ENCODE results near the gene AGBL5.
A peak's percentile ranks its signal among the peaks of the same experiment; 100 is the strongest.

AGBL5 gene

DNA sequence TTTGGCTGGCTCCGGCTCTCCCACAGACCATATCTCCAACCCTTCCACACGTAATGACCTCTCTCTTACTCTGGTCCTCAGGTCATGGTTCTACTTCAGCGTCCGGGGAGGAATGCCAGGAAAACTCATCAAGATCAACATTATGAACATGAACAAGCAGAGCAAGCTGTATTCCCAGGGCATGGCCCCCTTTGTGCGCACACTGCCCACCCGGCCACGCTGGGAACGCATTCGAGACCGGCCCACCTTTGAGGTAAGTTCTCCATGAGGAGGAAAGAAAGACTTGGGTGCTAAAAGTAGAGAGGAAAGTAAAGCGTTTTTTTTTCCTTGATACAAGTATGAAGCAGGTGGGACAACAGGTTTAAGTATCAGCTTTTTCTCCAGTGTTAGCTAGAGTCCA is 1.9 kb downstream of the AGBL5 start:
- no peak for DNase-seq

DNA sequence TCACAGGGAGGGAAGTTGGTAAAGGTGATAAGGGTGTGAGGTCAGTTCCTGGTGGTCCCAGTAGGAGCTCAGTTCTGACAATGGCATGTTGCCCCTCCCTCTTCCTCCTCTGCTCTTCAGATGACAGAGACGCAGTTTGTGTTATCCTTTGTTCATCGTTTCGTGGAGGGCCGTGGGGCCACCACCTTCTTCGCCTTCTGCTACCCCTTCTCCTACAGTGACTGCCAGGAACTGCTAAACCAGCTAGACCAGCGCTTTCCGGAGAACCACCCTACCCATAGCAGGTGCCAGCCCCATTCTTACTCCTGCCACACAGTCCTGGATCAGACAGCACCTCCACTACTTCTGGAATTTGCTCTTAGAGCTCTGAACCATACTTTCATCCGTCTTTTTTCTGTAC is 2.3 kb downstream of the AGBL5 start:
- no peak for DNase-seq

DNA sequence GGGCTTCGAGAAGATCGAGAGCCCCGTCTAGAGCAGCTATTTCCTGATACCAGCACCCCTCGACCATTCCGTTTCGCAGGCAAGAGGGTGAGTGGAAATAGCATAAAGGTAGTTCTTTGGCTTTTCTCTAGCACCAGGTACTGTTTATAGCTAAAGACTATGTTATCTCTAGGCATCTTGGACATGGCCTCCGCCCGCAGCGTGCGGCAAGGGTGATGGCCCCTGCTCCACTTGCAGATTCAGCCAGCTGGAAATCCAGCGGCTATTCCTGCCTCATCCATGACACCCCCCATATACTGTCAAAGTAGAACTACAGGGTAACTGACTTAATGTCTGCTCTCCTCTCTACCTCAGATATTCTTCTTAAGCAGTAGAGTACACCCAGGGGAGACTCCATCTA is 3.3 kb downstream of the AGBL5 start:
- DNase-seq = no peak

- no peak for DNase-seq
Observed at GRCh38 chr2:27057184-27057583, 5.7 kb downstream of the AGBL5 start.

- no peak for DNase-seq
Observed at GRCh38 chr2:27058210-27058609, 6.7 kb downstream of the AGBL5 start.

GRCh38 chr2:27059141-27059820 is 7.8 kb downstream of the AGBL5 start:
- no peak for DNase-seq

GRCh38 chr2:27060323-27060722 is 8.9 kb downstream of the AGBL5 start:
- no peak for DNase-seq

GRCh38 chr2:27065128-27065527 is 13.7 kb downstream of the AGBL5 start:
- no peak for DNase-seq

- DNase-seq = no peak
Observed at GRCh38 chr2:27067385-27067784, 15.9 kb downstream of the AGBL5 start.

DNA sequence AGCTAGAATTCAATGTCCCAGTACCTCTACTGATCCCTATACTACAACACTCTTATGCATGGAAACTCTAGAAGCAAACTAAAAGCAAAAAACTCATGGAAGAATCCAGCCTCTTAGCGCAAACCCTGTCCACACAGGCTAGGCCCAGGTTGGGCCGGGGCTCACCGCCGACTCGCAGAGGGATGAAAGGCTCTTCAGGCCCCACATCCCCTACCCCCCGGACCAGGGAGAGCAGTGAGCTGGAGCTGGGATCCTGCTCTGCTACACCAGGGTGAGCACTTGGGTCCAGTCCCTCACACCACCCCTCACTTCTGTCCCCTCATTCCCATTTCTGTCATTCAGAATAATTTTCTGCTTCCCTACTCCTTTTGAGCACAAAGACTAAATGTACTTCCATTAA is 18.0 kb downstream of the AGBL5 start:
- no peak for DNase-seq

- no peak for DNase-seq
Observed at GRCh38 chr2:27069961-27070618, 18.6 kb downstream of the AGBL5 start.

- no peak for DNase-seq
Observed at GRCh38 chr2:27070653-27071276, 19.3 kb downstream of the AGBL5 start.

GRCh38 chr2:27071277-27071989 is 20.0 kb downstream of the AGBL5 start, which contains the start of gene OST4:
OST4 (minus strand) TSS chr2:27071654.
- peak; percentile 86 for DNase-seq

- no peak for DNase-seq
Observed at GRCh38 chr2:27071990-27072830, 20.7 kb downstream of the AGBL5 start.

- no peak for DNase-seq
Observed at GRCh38 chr2:27072920-27073319, 21.5 kb downstream of the AGBL5 start.

- DNase-seq = peak; percentile 10
Observed at GRCh38 chr2:27073782-27074181, 22.3 kb downstream of the AGBL5 start.

GRCh38 chr2:27074738-27075565 is 23.5 kb downstream of the AGBL5 start:
- DNase-seq = peak; percentile 77

DNA sequence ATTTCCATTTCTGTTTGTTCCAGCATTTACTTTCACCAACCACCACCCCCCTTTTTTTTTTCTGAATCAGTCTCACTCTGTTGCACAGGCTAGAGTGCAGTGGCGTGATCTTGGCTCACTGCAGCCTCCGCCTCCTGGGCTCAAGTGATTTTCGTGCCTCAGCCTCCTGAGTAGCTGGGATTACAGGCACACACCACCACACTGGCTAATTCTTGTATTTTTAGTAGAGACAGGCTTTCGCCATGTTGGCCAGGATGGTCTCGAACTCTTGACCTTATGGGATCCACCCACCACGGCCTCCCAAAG is 24.1 kb downstream of the AGBL5 start:
- peak; percentile 46 for DNase-seq

- DNase-seq = no peak
Observed at GRCh38 chr2:27076323-27076722, 24.9 kb downstream of the AGBL5 start.

- DNase-seq = no peak
Observed at GRCh38 chr2:27077231-27077630, 25.8 kb downstream of the AGBL5 start.

GRCh38 chr2:27078267-27079194 is 27.1 kb downstream of the AGBL5 start, which contains the start of gene EMILIN1:
EMILIN1 (plus strand) TSS chr2:27078615; CDS start chr2:27079066, 451 bp downstream.
- DNase-seq = no peak

Measured in MV-4-11 (cell line).